Cardiac muscle cell (in vitro differentiated cells and primary cell): ENCODE results near the gene STIL. TPM values are rescaled to one million over a fixed set of nuclear protein-coding genes. Genes with fewer than 3 reads are reported as not detected.

Source experiments
- DNase-seq, 2 donors: peaks; one replicate each; pipeline versions ENCODE4 v3.0.0 to v3.0.0-alpha.2; 2010 to 2017; ENCODE audit warnings: low read depth in 1 of 2, low spot score in 1 of 2
- H3K27ac ChIP-seq: fragments of 200-600 bp; sonication (generic); 2 replicates; pipeline ENCODE4 v1.5.1; 2016
- H3K27me3 ChIP-seq: fragments of 200-600 bp; sonication (generic); 2 replicates; pipeline ENCODE4 v1.6.0; 2016; ENCODE audit warnings: control low read depth
- H3K36me3 ChIP-seq: fragments of 200-600 bp; sonication (generic); 2 replicates; pipeline ENCODE4 v1.5.1; 2016; ENCODE audit warnings: control low read depth
- H3K4me1 ChIP-seq: fragments of 200-600 bp; sonication (generic); 2 replicates; pipeline ENCODE4 v1.8.1; 2017; ENCODE audit warnings: low read depth, mild to moderate bottlenecking, mixed run types
- H3K4me3 ChIP-seq: fragments of 200-600 bp; sonication (generic); 2 replicates; pipeline ENCODE4 v1.5.1; 2016; ENCODE audit warnings: mild to moderate bottlenecking
- H3K9me3 ChIP-seq: fragments of 200-600 bp; sonication (generic); 2 replicates; pipeline ENCODE4 v1.5.1; 2017; ENCODE audit warnings: low read depth, mild to moderate bottlenecking, control low read depth
- CTCF ChIP-seq: IDR thresholded peaks from 2 replicates; pipeline ENCODE4 v1.5.1; 2012; ENCODE audit warnings: low read depth, mild to moderate bottlenecking, low read length
- polyA plus RNA-seq: library from polyadenylated mRNA; unstranded; fragments of >200 nt; fragmentation: Nextera tagmentation; extraction: Ambion mirVana; gene quantifications from 2 replicates; pipeline ENCODE4 v1.2.1, GENCODE V29; 2016
- total RNA-seq: library from RNA; depleted of rRNA; stranded (reverse); fragments of >200 nt; gene quantifications from 2 replicates; pipeline ENCODE4 v1.2.3, GENCODE V29; 2016

The STIL gene
- total and polyA plus RNA-seq, 2 experiments from 2014 or later, result 2.3 to 13.4 TPM

GRCh38 chr1:47227341-47228232 lies 86.4 kb downstream of the STIL start:
- Histone ChIP-seq H3K4me1 (no peaks in the 10 kb centered on the region), H3K27me3 (peaks cover 100% of the 10 kb centered on the region), H3K36me3 (no peaks in the 10 kb centered on the region), H3K27ac (no peak overlapping the region), H3K9me3 (no peaks in the 10 kb centered on the region), H3K4me3 (no peak overlapping the region)
- no peak for DNase-seq
- no peak for TF ChIP-seq CTCF

- Histone ChIP-seq H3K4me3 (no peak overlapping the region), H3K27me3 (peaks cover 100% of the 10 kb centered on the region), H3K4me1 (no peaks in the 10 kb centered on the region), H3K36me3 (no peaks in the 10 kb centered on the region), H3K9me3 (no peaks in the 10 kb centered on the region), H3K27ac (no peak overlapping the region)
- no peak for TF ChIP-seq CTCF
- no peak for DNase-seq
These were observed 87.1 kb downstream of the STIL start for GRCh38 chr1:47226839-47227215.

GRCh38 chr1:47226121-47226838 lies 87.7 kb downstream of the STIL start:
- H3K4me3 ChIP-seq, result no peak overlapping the region
- H3K4me1 ChIP-seq, result no peaks in the 10 kb centered on the region
- H3K36me3 ChIP-seq, result no peaks in the 10 kb centered on the region
- peaks cover 100% of the 10 kb centered on the region for H3K27me3 ChIP-seq
- no peak for DNase-seq
- TF ChIP-seq CTCF, result no peak
- H3K9me3 ChIP-seq, result no peaks in the 10 kb centered on the region
- no peak overlapping the region for H3K27ac ChIP-seq

GRCh38 chr1:47225430-47226100 lies 88.4 kb downstream of the STIL start:
- peak overlapping the region; percentile 17 for H3K4me3 ChIP-seq
- H3K27me3 ChIP-seq, result peaks cover 100% of the 10 kb centered on the region
- H3K36me3 ChIP-seq, result no peaks in the 10 kb centered on the region
- no peak for TF ChIP-seq CTCF
- H3K4me1 ChIP-seq, result no peaks in the 10 kb centered on the region
- no peak overlapping the region for H3K27ac ChIP-seq
- DNase-seq, result peak in 1 of 2 donors; percentile 49
- no peaks in the 10 kb centered on the region for H3K9me3 ChIP-seq

- Histone ChIP-seq H3K27me3 (peaks cover 100% of the 10 kb centered on the region), H3K4me3 (peak overlapping the region; percentile 17), H3K4me1 (no peaks in the 10 kb centered on the region), H3K36me3 (no peaks in the 10 kb centered on the region), H3K27ac (no peak overlapping the region), H3K9me3 (no peaks in the 10 kb centered on the region)
- no peak for TF ChIP-seq CTCF
- DNase-seq, result no peak
These were observed 89.1 kb downstream of the STIL start for GRCh38 chr1:47224676-47225399.
